HG02938 (cell line): ENCODE results near the gene TNFSF13.

Experiments
- ATAC-seq: cut with Tn5 transposase; IDR thresholded peaks from one replicate; pipeline ENCODE4 v1.9.1; 2021; ENCODE audit warnings: mild to moderate bottlenecking, moderate library complexity; ENCODE audit not compliant: unreplicated experiment

The TNFSF13 gene

DNA sequence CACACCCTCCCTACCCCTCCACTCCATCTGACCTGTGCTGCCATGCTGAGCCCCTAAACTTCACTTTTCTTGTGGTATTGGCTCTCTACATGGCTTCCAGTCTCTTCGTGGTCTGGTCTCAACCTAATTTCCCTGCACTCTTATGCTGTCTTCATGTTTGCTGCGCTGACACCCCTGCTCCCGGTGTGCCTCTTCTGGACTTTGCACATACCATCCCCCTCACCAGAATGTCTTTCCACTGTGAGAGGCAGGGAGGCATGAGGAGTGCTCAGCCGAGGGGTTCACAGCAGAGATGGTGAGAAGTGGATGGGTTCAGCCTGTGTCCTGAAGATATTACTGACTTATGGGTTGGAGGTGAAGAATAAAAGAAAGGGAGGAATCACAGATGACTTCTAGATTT lies 7.2 kb upstream of the TNFSF13 start:
- ATAC-seq = no peak

DNA sequence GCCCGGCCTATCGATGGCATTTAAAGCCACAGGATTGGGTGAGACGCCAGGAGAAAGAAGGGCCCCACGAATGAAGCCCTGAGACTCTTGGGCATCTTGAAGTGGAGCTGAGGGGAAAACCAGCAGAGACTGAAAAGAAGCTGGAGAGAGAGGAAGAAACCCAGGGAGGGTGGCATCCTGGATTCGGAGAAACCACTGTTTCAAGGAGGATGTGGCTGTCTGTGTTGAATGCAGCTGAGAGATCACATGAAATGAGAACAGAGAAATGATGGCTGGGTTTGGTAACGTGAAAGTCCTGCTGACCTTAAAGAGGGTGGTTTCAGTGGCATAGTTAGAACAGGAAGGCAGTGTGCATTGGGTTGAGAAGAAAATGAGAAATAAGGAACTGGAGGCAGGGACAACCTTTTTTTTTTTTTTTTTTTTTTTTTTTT lies 5.9 kb upstream of the TNFSF13 start:
- peak; percentile 74 for ATAC-seq

DNA sequence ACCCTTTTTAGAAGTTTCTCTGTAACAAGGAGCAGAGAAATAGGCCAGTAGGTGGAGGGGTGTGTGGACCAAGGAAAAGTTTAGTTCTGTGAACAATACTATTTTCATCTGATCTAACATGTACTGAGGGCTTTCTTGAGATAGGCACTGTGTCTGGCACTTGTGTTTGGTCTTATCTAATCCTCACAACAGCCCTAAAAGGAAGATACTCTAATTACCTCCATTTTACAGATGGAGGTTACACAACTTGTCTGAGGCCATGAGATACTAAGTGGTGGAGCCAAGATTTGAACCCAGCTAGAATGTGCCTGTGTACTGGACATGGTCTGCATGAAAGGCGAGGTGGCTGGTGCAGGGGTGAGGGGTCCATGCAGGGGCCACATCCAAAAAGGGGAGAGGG lies 5.2 kb upstream of the TNFSF13 start:
- no peak for ATAC-seq

GRCh38 chr17:7555320-7555948 lies 3.1 kb upstream of the TNFSF13 start:
- ATAC-seq = no peak

DNA sequence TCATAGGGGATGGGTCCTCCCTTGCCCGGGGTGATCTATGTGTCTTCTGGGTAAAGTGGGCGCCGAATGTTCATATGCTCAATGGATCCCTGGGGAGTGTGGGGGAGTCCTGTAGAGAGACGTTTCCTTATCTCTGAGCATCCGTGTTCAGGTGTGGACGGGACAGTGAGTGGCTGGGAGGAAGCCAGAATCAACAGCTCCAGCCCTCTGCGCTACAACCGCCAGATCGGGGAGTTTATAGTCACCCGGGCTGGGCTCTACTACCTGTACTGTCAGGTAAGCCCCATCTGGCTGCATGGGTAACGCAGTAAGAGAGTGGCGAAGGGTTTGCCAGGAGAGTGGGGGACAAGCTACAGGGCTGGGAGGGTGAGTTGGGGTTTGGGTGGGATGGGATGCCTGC lies 1.9 kb upstream of the TNFSF13 start:
- ATAC-seq = no peak

- no peak for ATAC-seq
Measured at GRCh38 chr17:7557147-7557764, 1.3 kb upstream of the TNFSF13 start.

DNA sequence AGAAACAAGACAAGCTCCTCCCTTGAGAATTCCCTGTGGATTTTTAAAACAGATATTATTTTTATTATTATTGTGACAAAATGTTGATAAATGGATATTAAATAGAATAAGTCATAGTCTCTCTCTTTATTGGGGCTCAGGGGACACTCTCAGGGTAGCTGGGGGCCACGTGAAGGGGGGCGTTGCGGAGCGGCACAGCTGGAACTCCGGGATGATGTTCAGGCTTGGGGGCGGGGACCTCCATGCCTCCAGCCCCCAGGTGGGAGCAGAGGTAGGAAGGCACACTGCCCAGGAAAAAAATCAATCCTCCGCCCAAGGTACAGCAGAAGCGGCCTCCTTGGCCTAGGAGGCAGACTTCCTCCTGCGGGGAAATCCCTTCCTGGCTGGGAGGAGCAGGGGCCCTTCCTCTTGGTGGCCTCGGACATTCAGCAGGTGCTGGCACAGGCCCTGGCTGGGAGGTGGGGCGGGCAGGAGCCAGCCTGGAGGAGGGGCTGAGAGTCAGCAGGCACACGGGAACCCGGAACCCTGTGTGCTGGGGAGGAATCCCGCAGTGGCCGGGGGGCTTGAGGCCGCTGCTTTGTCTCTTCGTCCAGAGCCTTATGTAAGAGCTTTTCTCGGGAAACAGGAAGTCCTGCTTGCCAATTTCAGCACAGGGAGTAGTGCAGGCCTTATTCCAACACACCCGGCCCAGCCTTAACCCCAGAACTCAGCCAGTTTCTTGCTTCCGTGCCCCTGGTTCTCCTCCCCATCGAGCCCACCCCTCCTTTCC lies 591 bp upstream of the TNFSF13 start:
- no peak for ATAC-seq

- ATAC-seq = no peak
Measured at GRCh38 chr17:7559320-7560171, 996 bp downstream of the TNFSF13 start.

GRCh38 chr17:7560172-7561027 lies 1.9 kb downstream of the TNFSF13 start:
- ATAC-seq = no peak

- ATAC-seq = peak; percentile 44
Measured at GRCh38 chr17:7561028-7561575, 2.6 kb downstream of the TNFSF13 start.

DNA sequence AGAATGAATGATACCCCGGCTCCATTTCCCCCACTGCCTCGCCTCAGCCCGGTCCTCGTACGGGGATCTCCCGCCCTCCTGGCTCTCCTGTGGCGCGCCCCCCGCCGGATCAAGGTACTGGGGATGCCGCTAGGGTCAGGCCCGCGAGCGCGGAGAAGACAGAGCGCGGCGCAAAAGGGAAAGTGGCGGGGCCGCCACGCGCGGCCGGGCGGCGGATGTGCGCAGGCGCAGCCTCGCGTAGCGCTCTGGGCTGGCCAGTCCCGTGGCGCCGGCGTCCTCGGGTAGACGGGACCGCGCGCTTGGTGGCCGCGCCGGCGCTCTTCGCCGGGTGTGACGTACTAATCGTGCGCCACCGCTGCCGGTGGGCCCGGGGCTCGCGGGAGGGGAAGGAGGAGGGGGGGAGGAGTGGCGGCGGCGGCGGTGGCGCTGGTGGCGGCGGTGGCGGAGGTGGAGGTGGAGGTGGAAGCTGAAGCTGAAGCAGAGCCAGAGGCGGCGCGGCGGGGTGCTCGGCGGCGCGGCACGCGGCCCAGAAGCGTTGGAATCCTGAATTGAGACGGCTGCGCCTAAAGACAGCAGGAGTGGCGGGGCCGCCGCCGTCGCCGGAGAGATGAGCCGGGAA lies 3.1 kb downstream of the TNFSF13 start, which contains the start of gene SENP3:
Gene SENP3 (plus strand): TSS at position 331 of the 619 bp plus-strand sequence. CDS start 1,158 bp downstream, outside the sequence.
- ATAC-seq = peak; percentile 42

- ATAC-seq = no peak
Measured at GRCh38 chr17:7562208-7562605, 3.7 kb downstream of the TNFSF13 start.

- no peak for ATAC-seq
Measured at GRCh38 chr17:7563115-7563869, 4.7 kb downstream of the TNFSF13 start.

- ATAC-seq = no peak
Measured at GRCh38 chr17:7569571-7569970, 11.0 kb downstream of the TNFSF13 start.

GRCh38 chr17:7570351-7570750 lies 11.8 kb downstream of the TNFSF13 start:
- ATAC-seq = no peak

DNA sequence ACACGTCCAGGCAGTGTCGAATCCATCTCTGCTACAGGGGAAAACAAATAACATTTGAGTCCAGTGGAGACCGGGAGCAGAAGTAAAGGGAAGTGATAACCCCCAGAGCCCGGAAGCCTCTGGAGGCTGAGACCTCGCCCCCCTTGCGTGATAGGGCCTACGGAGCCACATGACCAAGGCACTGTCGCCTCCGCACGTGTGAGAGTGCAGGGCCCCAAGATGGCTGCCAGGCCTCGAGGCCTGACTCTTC lies 13.7 kb downstream of the TNFSF13 start:
- ATAC-seq = no peak

GRCh38 chr17:7572588-7573323 lies 14.2 kb downstream of the TNFSF13 start:
- peak; percentile 87 for ATAC-seq
